ENCODE measurements around the gene TTC29.

The TTC29 gene

GRCh38 chr4:146793727-146794126, 151.9 kb downstream of the TTC29 start:
- H3K4me3 ChIP-seq (ENCODE audit: low read depth, low read length) = no peak overlapping the region
- no peaks in the 10 kb centered on the region for H3K36me3 ChIP-seq
- H3K4me1 ChIP-seq = no peaks in the 10 kb centered on the region
- TF ChIP-seq, protein P1, sequence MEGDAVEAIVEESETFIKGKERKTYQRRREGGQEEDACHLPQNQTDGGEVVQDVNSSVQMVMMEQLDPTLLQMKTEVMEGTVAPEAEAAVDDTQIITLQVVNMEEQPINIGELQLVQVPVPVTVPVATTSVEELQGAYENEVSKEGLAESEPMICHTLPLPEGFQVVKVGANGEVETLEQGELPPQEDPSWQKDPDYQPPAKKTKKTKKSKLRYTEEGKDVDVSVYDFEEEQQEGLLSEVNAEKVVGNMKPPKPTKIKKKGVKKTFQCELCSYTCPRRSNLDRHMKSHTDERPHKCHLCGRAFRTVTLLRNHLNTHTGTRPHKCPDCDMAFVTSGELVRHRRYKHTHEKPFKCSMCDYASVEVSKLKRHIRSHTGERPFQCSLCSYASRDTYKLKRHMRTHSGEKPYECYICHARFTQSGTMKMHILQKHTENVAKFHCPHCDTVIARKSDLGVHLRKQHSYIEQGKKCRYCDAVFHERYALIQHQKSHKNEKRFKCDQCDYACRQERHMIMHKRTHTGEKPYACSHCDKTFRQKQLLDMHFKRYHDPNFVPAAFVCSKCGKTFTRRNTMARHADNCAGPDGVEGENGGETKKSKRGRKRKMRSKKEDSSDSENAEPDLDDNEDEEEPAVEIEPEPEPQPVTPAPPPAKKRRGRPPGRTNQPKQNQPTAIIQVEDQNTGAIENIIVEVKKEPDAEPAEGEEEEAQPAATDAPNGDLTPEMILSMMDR (IDR thresholded peaks at IDR 0.05; ENCODE audit: low read depth, low read length) = no peak
- no peaks in the 10 kb centered on the region for H3K9me3 ChIP-seq
- peaks cover 5% of the 10 kb centered on the region for H3K27me3 ChIP-seq
- DNase-seq = no peak

DNA sequence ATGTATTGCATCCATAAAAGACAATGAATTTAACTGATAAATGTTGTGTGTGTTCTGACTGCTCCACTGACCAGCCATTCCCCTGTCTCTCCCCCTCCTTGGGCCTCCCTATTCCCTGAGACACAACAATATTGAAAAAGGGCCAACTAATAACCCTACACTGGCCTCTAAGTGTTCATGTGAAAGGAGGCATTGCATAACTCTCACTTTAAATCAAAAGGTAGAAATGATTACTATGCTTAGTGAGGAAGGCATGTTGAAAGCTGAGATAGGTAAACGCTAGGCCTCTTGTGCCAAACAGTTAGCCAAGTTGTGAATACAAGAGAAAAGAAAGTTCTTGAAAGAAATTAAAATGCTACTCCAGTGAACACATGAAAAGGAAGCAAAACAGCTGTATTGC, 154.2 kb downstream of the TTC29 start:
- Histone ChIP-seq H3K4me3 (ENCODE audit: low read depth, low read length) (no peak overlapping the region), H3K9me3 (no peaks in the 10 kb centered on the region), H3K27me3 (peaks cover 12% of the 10 kb centered on the region; the same call in 1 of the 2 replicates), H3K4me1 (no peaks in the 10 kb centered on the region), H3K36me3 (no peaks in the 10 kb centered on the region)
- no peak for DNase-seq
- TF ChIP-seq, protein P1 (IDR thresholded peaks at IDR 0.05; ENCODE audit: low read depth, low read length) = no peak

DNA sequence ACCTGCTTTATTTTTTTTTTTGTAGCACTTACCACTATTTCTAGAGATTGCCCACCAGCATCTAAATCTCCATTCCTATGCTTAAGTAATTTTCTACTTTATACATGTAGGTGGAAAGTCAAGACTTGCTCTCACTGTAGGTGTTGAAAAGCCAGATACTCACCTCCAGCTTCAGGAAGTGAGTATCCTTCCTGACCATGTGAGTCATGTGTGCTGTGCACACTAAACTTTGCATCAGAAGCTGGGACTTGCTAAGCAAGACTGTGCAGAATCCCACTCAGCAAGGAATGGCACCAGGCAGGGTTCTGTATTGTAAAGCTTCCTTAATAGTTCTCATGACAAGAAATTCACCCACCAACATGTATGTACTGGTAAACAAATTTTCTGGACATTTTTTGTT, 155.1 kb downstream of the TTC29 start:
- no peaks in the 10 kb centered on the region for H3K9me3 ChIP-seq
- H3K27me3 ChIP-seq = peaks cover 12% of the 10 kb centered on the region; the same call in 1 of the 2 replicates
- TF ChIP-seq, protein P1 (IDR thresholded peaks at IDR 0.05; ENCODE audit: low read depth, low read length) = no peak
- no peak for DNase-seq
- no peak overlapping the region for H3K4me3 ChIP-seq (ENCODE audit: low read depth, low read length)
- H3K36me3 ChIP-seq = no peaks in the 10 kb centered on the region
- H3K4me1 ChIP-seq = no peaks in the 10 kb centered on the region

DNA sequence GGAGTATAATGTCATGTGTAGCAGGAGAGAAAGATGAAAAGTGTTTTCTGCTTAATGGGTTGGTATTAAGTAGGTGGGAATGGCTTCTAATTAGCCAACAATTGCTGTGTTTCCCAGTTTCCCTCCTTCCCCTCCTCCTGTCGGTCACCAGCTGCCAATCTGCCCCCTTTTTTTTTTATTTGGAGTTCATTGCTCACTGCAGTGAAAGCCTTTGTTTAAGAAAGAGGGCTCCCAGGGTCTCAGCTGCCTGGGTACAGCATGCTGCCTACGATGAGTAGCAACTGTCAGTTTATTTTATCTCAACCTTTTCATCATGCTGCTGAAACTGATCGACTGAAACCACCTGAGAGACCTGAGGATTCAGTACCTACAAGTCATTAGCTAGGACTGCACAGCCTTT, 157.9 kb downstream of the TTC29 start:
- DNase-seq = no peak
- no peaks in the 10 kb centered on the region for H3K4me1 ChIP-seq
- no peak overlapping the region for H3K4me3 ChIP-seq (ENCODE audit: low read depth, low read length)
- H3K36me3 ChIP-seq = no peaks in the 10 kb centered on the region
- H3K27me3 ChIP-seq = peaks cover 8% of the 10 kb centered on the region; the same call in 1 of the 2 replicates
- no peaks in the 10 kb centered on the region for H3K9me3 ChIP-seq
- TF ChIP-seq, protein P1 (IDR thresholded peaks at IDR 0.05; ENCODE audit: low read depth, low read length) = no peak

DNA sequence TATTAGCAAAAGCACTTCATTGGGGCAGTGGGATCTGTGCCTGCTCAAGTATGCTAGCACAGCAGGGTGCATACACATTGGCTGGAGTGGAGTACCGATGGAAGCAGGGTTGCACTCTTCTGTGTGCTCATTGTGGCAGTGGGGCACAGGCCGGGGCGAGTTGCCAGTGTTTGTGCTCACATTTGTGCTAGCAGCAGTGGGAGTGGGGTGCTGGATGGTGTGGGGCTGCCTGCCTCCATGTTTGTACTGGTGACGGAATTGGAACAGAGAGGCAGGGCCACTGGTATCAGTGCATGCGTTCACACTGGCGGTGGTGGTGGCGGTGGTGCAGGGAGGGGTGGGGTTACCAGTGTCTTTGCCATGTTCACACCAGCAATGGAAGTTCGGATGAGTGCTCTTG, 169.0 kb downstream of the TTC29 start:
- no peak for DNase-seq
- peaks cover 4% of the 10 kb centered on the region; the same call in 1 of the 2 replicates for H3K27me3 ChIP-seq
- no peaks in the 10 kb centered on the region; the same call in 1 of the 2 replicates for H3K9me3 ChIP-seq
- TF ChIP-seq, protein P1 (IDR thresholded peaks at IDR 0.05; ENCODE audit: low read depth, low read length) = no peak
- H3K4me3 ChIP-seq (ENCODE audit: low read depth, low read length) = no peak overlapping the region
- H3K4me1 ChIP-seq = no peaks in the 10 kb centered on the region
- H3K36me3 ChIP-seq = no peaks in the 10 kb centered on the region

DNA sequence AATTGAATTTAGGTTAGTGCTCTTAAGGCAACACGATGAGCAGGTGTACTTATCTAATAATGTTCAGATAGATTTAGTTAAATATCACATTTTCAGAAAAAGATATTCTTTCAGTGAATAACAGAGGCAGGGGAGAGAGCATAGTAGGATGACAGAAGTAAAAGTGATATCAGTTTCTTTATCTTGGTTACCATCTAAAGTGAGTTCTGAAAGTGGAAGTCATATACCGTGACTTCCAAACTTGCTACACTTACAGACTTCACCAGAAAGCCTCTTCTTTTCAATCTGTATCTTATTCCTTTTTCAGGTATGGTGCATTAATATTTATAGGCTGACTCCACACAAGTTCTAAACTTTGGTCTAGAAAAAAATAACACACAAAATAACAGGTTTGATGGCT, 182.1 kb downstream of the TTC29 start:
- H3K4me1 ChIP-seq = no peaks in the 10 kb centered on the region
- H3K36me3 ChIP-seq = no peaks in the 10 kb centered on the region
- TF ChIP-seq, protein P1 (IDR thresholded peaks at IDR 0.05; ENCODE audit: low read depth, low read length) = no peak
- no peaks in the 10 kb centered on the region for H3K9me3 ChIP-seq
- no peak for DNase-seq
- H3K4me3 ChIP-seq (ENCODE audit: low read depth, low read length) = no peak overlapping the region
- peaks cover 13% of the 10 kb centered on the region for H3K27me3 ChIP-seq
